ENCODE results near the gene CCDC169.

- TF ChIP-seq CTCF (IDR thresholded peaks at IDR 0.05; ENCODE audit: poor library complexity, severe bottlenecking) (no peak), EZH2 (IDR thresholded peaks at IDR 0.05; ENCODE audit: borderline replicate concordance, insufficient read depth, low read length, poor library complexity, severe bottlenecking) (no peak), POLR2AphosphoS5 (IDR thresholded peaks at IDR 0.05) (no peak), EP300 (conservative IDR thresholded peaks at IDR 0.05; ENCODE audit: poor library complexity, severe bottlenecking) (no peak), TAF1 (IDR thresholded peaks at IDR 0.05; ENCODE audit: low read depth) (no peak), RAD21 (conservative IDR thresholded peaks at IDR 0.05) (no peak)
Observed at GRCh38 chr13:36190771-36191170, 106.8 kb downstream of the CCDC169 start.

All from neural cell (in vitro differentiated cells).